ENCODE data around the gene TBC1D3C.
"Not testable (repeated sequence)": the region's sequence is repeated elsewhere in the genome, so short reads cannot be mapped to it uniquely, and the experiment has no call there.

TBC1D3C gene

DNA sequence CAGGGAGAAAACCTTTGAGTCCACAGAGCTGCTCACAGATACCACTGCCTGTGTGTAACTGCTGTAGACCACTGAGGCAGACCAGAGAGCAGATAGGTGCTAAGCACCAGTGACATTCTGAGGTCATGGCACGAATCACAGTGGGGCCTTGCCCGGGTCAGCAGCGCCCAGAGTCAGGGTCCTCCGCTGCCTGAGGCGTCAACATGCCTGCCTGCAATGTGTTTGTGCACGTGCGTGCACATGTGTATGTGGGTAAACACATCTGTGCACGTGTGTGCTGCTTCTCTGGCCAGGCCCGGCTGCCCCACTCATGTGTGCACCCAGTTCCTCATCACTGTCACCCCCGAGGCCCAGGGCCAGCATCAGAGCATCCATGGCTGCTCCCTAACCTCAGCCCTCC, at the start of gene TBC1D3C:
Gene TBC1D3C (minus strand): TSS at position 101 of the 400 bp plus-strand sequence. CDS start 1,568 bp downstream, outside the sequence.
- H3K27me3 ChIP-seq (ENCODE audit: insufficient read depth, low read length); H2AFZ ChIP-seq (ENCODE audit: low read length, unreplicated experiment); H3K79me2 ChIP-seq (ENCODE audit: control insufficient read depth, insufficient read depth, low read length, unreplicated experiment); H3K4me1 ChIP-seq (ENCODE audit: control insufficient read depth, insufficient read depth, low read length, unreplicated experiment); H3K27ac ChIP-seq (ENCODE audit: low read depth, low read length); H3K4me3 ChIP-seq (ENCODE audit: low read depth, low read length); H3K36me3 ChIP-seq (ENCODE audit: insufficient read depth, low read length): not testable (repeated sequence)

DNA sequence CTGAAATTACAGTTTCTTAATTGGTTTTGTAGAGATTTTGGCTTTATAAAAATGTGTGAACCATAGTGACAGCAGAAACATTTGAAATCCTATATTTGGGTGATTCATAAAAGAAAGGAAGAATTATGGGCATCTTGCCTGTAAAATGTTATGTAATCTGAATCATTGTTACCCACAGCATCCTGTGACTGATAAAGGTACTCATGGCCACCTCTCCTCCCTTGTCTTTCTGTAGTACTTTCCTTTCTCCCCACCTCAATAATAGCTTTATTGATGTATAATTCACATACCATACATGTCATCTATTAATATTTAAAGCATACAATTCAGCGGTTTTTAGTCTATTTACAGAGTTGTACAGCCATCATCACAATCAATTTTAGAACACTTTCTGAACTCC, 30.8 kb upstream of the TBC1D3C start:
- H3K27ac ChIP-seq (ENCODE audit: low read depth, low read length); H2AFZ ChIP-seq (ENCODE audit: low read length, unreplicated experiment); H3K4me1 ChIP-seq (ENCODE audit: control insufficient read depth, insufficient read depth, low read length, unreplicated experiment); H3K27me3 ChIP-seq (ENCODE audit: insufficient read depth, low read length); H3K4me3 ChIP-seq (ENCODE audit: low read depth, low read length); H3K79me2 ChIP-seq (ENCODE audit: control insufficient read depth, insufficient read depth, low read length, unreplicated experiment); H3K36me3 ChIP-seq (ENCODE audit: insufficient read depth, low read length): not testable (repeated sequence)

DNA sequence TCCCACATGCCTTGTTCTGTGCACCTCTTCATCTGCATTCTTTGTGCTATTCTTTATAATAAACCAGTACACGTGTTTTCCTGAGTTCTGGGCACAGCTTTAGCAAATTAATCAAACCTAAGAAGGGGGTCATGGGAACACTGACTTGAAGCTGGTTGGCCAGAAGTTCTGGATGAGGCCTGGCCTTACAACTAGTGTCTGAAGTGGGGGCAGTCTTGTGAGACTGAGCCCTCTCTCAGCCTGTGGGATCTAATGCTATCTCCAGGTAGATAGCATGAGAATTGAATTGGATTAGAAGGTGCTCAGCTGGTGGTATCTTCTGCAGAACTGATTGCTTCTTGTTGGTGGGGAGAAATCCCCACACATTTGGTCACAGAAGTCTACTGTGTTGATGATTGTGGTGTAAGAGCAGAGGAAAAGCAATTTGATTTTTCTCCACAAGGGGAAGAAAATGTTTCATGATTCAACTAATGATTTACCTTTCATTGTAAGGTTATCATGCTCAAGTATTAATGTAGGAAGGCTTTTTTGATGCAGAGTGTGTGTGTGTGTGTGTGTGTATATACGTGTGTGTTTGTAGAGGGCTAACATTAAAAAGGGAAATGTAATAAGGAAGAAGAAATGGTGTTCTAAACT, 25.7 kb upstream of the TBC1D3C start:
- not testable (repeated sequence) for H2AFZ ChIP-seq (ENCODE audit: low read length, unreplicated experiment); H3K79me2 ChIP-seq (ENCODE audit: control insufficient read depth, insufficient read depth, low read length, unreplicated experiment); H3K36me3 ChIP-seq (ENCODE audit: insufficient read depth, low read length); H3K4me3 ChIP-seq (ENCODE audit: low read depth, low read length); H3K27me3 ChIP-seq (ENCODE audit: insufficient read depth, low read length); H3K4me1 ChIP-seq (ENCODE audit: control insufficient read depth, insufficient read depth, low read length, unreplicated experiment); H3K27ac ChIP-seq (ENCODE audit: low read depth, low read length)

DNA sequence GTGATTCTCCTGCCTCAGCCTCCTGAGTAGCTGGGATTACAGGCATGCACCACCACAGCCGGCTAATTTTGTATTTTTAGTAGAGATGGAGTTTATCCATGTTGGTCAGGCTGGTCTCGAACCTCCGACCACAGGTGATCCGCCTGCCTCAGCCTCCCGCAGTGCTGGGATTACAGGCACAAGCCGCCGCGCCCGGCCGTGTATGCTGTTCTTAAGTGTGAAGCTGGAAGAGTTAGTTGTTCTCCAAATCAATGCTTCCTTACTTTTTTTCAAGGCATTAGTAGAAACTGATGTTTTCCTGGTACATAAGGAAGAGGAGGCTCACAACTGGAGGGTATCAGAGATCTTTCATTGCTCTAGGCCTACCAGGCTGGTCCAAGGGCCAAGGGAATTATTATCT, 19.7 kb upstream of the TBC1D3C start:
- H3K4me1 ChIP-seq (ENCODE audit: control insufficient read depth, insufficient read depth, low read length, unreplicated experiment); H3K27ac ChIP-seq (ENCODE audit: low read depth, low read length); H3K79me2 ChIP-seq (ENCODE audit: control insufficient read depth, insufficient read depth, low read length, unreplicated experiment); H3K27me3 ChIP-seq (ENCODE audit: insufficient read depth, low read length); H2AFZ ChIP-seq (ENCODE audit: low read length, unreplicated experiment); H3K36me3 ChIP-seq (ENCODE audit: insufficient read depth, low read length); H3K4me3 ChIP-seq (ENCODE audit: low read depth, low read length): not testable (repeated sequence)

DNA sequence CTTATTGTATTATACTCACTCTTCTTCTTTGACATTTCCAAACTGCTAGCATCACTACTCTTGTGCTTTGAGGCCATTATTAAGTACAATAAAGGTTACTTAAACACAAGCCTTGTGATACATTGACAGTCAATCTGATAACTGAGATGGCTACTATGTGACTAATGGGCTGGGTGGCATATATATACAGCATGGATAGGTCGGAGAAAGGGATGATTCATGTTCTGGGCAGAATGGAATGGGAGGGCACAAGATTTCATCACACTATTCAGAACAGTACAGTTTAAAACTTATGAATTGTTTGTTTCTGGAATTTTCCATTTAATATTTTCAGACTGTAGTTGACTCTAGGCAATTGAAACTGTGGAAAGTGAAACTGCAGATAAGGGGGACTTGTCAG, 18.9 kb upstream of the TBC1D3C start:
- not testable (repeated sequence) for H3K4me3 ChIP-seq (ENCODE audit: low read depth, low read length); H3K27me3 ChIP-seq (ENCODE audit: insufficient read depth, low read length); H3K36me3 ChIP-seq (ENCODE audit: insufficient read depth, low read length); H3K4me1 ChIP-seq (ENCODE audit: control insufficient read depth, insufficient read depth, low read length, unreplicated experiment); H3K79me2 ChIP-seq (ENCODE audit: control insufficient read depth, insufficient read depth, low read length, unreplicated experiment); H3K27ac ChIP-seq (ENCODE audit: low read depth, low read length); H2AFZ ChIP-seq (ENCODE audit: low read length, unreplicated experiment)
